ENCODE results near the gene HTD2. TPM values are rescaled to one million over a fixed set of nuclear protein-coding genes. Genes with fewer than 3 reads are reported as not detected.
"Not testable (repeated sequence)": the region's sequence is repeated elsewhere in the genome, so short reads cannot be mapped to it uniquely, and the experiment has no call there.

The HTD2 gene
- total RNA-seq (2014; rRNA removed; shearing (Covaris generic)): 12.3 and 18.2 TPM in 2 replicates

DNA sequence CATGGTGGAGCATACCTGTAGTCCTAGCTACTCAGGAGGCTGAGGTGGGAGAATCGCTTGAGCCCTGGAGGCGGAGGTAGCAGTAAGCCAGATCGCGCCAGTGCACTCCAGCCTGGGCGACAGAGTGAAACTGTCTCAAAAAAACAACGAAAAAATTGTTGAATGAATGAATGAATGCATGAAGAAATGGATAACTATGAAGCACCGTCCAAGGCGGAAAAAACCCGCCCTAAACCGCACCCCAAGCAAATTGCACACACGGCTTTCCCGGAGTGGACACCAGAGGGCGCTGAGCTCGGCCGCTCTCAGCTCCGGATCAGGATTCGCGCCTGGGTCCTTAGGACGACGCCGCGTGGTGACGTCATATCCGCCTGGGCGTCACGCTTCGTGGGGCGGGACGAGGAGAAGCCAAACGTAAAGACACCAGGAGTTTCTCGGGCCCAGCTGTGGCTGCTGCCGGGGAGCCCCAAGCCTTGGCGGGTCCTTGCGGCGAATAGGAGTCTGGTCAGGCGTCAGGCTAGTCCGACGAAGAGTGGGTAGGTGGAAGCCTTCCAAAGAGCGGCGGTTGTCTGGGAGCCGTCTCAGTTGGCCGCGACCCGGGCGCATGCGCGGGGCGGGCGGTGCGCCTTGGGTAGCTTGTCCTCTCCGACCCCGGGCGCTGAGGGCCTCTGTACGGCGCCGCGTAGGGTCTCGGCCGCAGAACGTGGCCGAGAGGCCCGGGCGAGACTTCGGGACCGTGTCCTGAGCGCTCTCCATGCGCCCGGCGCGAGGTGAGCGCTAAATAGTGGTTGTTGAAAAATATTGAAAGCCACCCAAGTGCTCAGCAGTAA is at the start of gene HTD2, which contains the start of gene RPP14:
HTD2 (plus strand) TSS at position 639 of the 830 bp plus-strand sequence. CDS start 11,094 bp downstream, outside the sequence.
RPP14 (plus strand) TSS at position 364 of the 830 bp plus-strand sequence. CDS start 4,085 bp downstream, outside the sequence.
- Histone ChIP-seq H3K36me3 (replicated peaks; ENCODE audit: control insufficient read depth, insufficient read depth, low read length) (peaks cover 9% of the 10 kb centered on the region), H3K4me3 (ENCODE audit: insufficient read depth, low read depth, low read length) (peak within 1 kb of the TSS; percentile 88), H3K27me3 (ENCODE audit: control insufficient read depth, insufficient read depth, low read length) (no peaks in the 10 kb centered on the region; the same call in 1 of the 2 replicates)
- peak; percentile 96 for DNase-seq

GRCh38 chr3:58258392-58259055 is 47.8 kb upstream of the HTD2 start:
- Histone ChIP-seq H3K36me3 (replicated peaks; ENCODE audit: control insufficient read depth, insufficient read depth, low read length) (no peaks in the 10 kb centered on the region), H3K27me3 (ENCODE audit: control insufficient read depth, insufficient read depth, low read length) (no peaks in the 10 kb centered on the region), H3K4me3 (ENCODE audit: insufficient read depth, low read depth, low read length) (no peak overlapping the region)
- DNase-seq: no peak

DNA sequence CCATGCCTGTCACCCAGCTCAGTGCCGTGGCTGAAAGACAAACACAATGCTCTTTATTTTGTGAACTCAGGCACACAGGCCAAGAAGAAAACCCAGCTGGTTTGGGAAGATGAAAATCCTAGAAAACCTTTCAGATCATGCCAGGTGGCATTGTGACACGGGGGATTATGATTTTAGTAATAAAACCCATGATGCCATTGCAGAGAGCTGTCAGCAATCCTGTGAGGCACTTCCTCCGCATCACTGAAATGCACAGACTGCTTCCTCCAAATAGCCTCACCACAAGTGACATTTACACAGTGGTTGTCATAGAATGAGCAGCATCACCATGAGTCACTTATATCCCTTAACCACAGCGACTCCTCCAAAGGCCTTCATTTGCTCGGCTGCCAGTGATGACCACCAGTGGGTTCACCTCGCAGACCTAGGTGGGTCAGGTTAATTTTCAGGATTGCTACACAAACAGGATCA is 46.0 kb upstream of the HTD2 start:
- DNase-seq: no peak

GRCh38 chr3:58260733-58261132 is 45.6 kb upstream of the HTD2 start:
- no peak overlapping the region for H3K4me3 ChIP-seq (ENCODE audit: insufficient read depth, low read depth, low read length)
- DNase-seq: no peak

More for the DNA sequence above, 46.0 kb upstream of the HTD2 start:
- Histone ChIP-seq H3K27me3 (ENCODE audit: control insufficient read depth, insufficient read depth, low read length) (no peaks in the 10 kb centered on the region), H3K4me3 (ENCODE audit: insufficient read depth, low read depth, low read length) (no peak overlapping the region), H3K36me3 (replicated peaks; ENCODE audit: control insufficient read depth, insufficient read depth, low read length) (no peaks in the 10 kb centered on the region)

GRCh38 chr3:58261954-58262666 is 44.2 kb upstream of the HTD2 start:
- Histone ChIP-seq H3K36me3 (replicated peaks; ENCODE audit: control insufficient read depth, insufficient read depth, low read length) (no peaks in the 10 kb centered on the region), H3K27me3 (ENCODE audit: control insufficient read depth, insufficient read depth, low read length) (no peaks in the 10 kb centered on the region)
- no peak for DNase-seq

More at GRCh38 chr3:58260733-58261132, 45.6 kb upstream of the HTD2 start:
- H3K36me3 ChIP-seq (replicated peaks; ENCODE audit: control insufficient read depth, insufficient read depth, low read length): no peaks in the 10 kb centered on the region
- no peaks in the 10 kb centered on the region for H3K27me3 ChIP-seq (ENCODE audit: control insufficient read depth, insufficient read depth, low read length)

DNA sequence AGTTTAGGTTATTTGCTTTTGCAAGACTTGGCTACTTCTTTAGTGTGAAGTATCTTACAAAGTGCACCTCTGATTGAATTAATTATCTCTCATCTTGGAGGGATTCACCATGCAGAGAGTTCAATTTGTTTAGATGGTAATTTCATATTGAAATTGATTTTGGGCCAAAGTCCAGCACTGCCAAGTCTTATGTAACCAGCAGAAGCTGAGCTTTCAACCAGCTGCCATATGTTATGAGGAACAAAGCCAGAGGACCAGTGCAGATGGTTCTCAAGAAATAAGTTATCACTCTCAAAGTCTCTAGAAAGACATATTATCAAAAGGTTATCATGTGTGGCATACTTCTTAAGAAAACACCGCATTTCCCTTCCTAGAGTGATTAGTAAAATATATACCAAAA is 39.7 kb upstream of the HTD2 start:
- no peaks in the 10 kb centered on the region for H3K27me3 ChIP-seq (ENCODE audit: control insufficient read depth, insufficient read depth, low read length)
- no peak overlapping the region for H3K4me3 ChIP-seq (ENCODE audit: insufficient read depth, low read depth, low read length)
- no peaks in the 10 kb centered on the region for H3K36me3 ChIP-seq (replicated peaks; ENCODE audit: control insufficient read depth, insufficient read depth, low read length)
- no peak for DNase-seq

More at GRCh38 chr3:58261954-58262666, 44.2 kb upstream of the HTD2 start:
- no peak overlapping the region for H3K4me3 ChIP-seq (ENCODE audit: insufficient read depth, low read depth, low read length)

DNA sequence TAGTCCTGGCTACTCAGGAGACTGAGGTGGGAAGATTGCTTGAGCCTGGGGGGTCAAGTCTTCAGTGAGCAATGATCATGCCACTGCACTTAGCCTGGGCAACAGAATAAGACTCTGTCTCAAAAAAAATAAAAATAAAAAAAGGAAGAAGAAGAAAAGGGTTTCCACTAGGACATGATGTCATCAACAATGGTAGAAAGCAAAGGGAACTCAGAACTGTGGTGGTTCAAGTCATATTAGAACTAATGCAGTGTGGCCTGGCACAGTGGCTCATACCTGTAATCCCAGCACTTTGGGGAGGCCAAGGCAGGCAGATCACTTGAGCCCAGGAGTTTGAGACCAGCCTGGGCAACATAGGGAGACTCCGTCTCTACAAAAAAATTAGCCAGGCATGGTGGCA is 38.8 kb upstream of the HTD2 start:
- H3K36me3 ChIP-seq (replicated peaks; ENCODE audit: control insufficient read depth, insufficient read depth, low read length); DNase-seq: not testable (repeated sequence)

DNA sequence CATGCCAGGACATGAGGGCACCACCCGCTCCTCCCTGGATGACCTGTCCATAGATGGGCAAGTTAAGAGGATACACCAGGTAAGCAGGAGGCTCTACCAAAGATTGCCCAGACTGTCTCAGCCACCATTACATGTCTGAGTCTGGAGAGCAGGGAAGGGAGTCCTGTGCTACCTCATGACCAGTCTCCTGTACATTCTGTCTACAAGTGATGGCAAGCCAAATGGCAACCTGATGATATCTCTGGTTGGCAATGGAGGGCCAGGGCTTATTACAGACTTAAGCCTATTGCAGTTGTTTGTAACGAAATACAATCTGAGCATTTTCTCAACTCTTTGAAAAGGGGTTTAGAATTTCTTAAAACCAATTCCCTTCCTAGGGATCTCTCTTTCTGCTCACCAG is 37.0 kb upstream of the HTD2 start:
- no peak overlapping the region for H3K4me3 ChIP-seq (ENCODE audit: insufficient read depth, low read depth, low read length)
- H3K27me3 ChIP-seq (ENCODE audit: control insufficient read depth, insufficient read depth, low read length): no peaks in the 10 kb centered on the region
- H3K36me3 ChIP-seq (replicated peaks; ENCODE audit: control insufficient read depth, insufficient read depth, low read length): no peaks in the 10 kb centered on the region
- no peak for DNase-seq

More for the DNA sequence above, 38.8 kb upstream of the HTD2 start:
- H3K4me3 ChIP-seq (ENCODE audit: insufficient read depth, low read depth, low read length); H3K27me3 ChIP-seq (ENCODE audit: control insufficient read depth, insufficient read depth, low read length): not testable (repeated sequence)

GRCh38 chr3:58270485-58270884 is 35.8 kb upstream of the HTD2 start:
- no peak for DNase-seq

GRCh38 chr3:58271901-58272501 is 34.3 kb upstream of the HTD2 start:
- Histone ChIP-seq H3K27me3 (ENCODE audit: control insufficient read depth, insufficient read depth, low read length) (no peaks in the 10 kb centered on the region), H3K4me3 (ENCODE audit: insufficient read depth, low read depth, low read length) (no peak overlapping the region), H3K36me3 (replicated peaks; ENCODE audit: control insufficient read depth, insufficient read depth, low read length) (no peaks in the 10 kb centered on the region)
- DNase-seq: no peak

More at GRCh38 chr3:58270485-58270884, 35.8 kb upstream of the HTD2 start:
- H3K36me3 ChIP-seq (replicated peaks; ENCODE audit: control insufficient read depth, insufficient read depth, low read length): no peaks in the 10 kb centered on the region
- no peak overlapping the region for H3K4me3 ChIP-seq (ENCODE audit: insufficient read depth, low read depth, low read length)
- H3K27me3 ChIP-seq (ENCODE audit: control insufficient read depth, insufficient read depth, low read length): no peaks in the 10 kb centered on the region

GRCh38 chr3:58272891-58273290 is 33.4 kb upstream of the HTD2 start:
- Histone ChIP-seq H3K27me3 (ENCODE audit: control insufficient read depth, insufficient read depth, low read length) (no peaks in the 10 kb centered on the region), H3K36me3 (replicated peaks; ENCODE audit: control insufficient read depth, insufficient read depth, low read length) (no peaks in the 10 kb centered on the region), H3K4me3 (ENCODE audit: insufficient read depth, low read depth, low read length) (no peak overlapping the region)
- DNase-seq: no peak

DNA sequence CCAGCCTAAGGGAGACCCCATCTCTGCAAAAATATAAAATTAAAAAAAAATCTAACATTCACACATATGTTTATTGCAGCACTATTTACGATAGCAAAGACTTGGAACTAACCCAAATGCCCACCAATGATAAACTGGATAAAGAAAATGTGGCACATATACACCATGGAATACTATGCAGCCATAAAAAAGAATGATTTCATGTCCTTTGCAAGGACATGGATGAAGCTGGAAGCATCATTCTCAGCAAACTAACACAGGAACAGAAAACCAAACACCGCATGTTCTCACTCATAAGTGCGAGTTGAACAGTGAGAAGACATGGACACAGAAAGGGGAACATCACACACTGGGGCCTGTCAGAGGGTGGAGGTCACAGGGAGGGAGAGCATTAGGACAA is 33.0 kb upstream of the HTD2 start:
- H3K4me3 ChIP-seq (ENCODE audit: insufficient read depth, low read depth, low read length); DNase-seq; H3K27me3 ChIP-seq (ENCODE audit: control insufficient read depth, insufficient read depth, low read length); H3K36me3 ChIP-seq (replicated peaks; ENCODE audit: control insufficient read depth, insufficient read depth, low read length): not testable (repeated sequence)

- Histone ChIP-seq H3K36me3 (replicated peaks; ENCODE audit: control insufficient read depth, insufficient read depth, low read length) (no peaks in the 10 kb centered on the region), H3K4me3 (ENCODE audit: insufficient read depth, low read depth, low read length) (no peak overlapping the region), H3K27me3 (ENCODE audit: control insufficient read depth, insufficient read depth, low read length) (no peaks in the 10 kb centered on the region)
- no peak for DNase-seq
These were observed 32.2 kb upstream of the HTD2 start for GRCh38 chr3:58274027-58274614.

- DNase-seq: no peak
- Histone ChIP-seq H3K4me3 (ENCODE audit: insufficient read depth, low read depth, low read length) (no peak overlapping the region), H3K36me3 (replicated peaks; ENCODE audit: control insufficient read depth, insufficient read depth, low read length) (no peaks in the 10 kb centered on the region), H3K27me3 (ENCODE audit: control insufficient read depth, insufficient read depth, low read length) (no peaks in the 10 kb centered on the region)
These were observed 25.3 kb upstream of the HTD2 start for GRCh38 chr3:58281069-58281468.

All from H7 (cell line).